HG03103 (cell line): ENCODE results near the gene GSAP.

ENCODE experiments used
- ATAC-seq: cut with Tn5 transposase; IDR thresholded peaks from one replicate; pipeline ENCODE4 v1.9.1; 2021; ENCODE audit warnings: low read depth; ENCODE audit not compliant: unreplicated experiment

The GSAP gene

GRCh38 chr7:77409005-77409738, 7.0 kb downstream of the GSAP start:
- ATAC-seq = no peak

- no peak for ATAC-seq
These were observed 8.2 kb downstream of the GSAP start for GRCh38 chr7:77407906-77408305.

GRCh38 chr7:77406421-77406820, 9.7 kb downstream of the GSAP start:
- ATAC-seq = no peak

GRCh38 chr7:77404641-77405040, 11.5 kb downstream of the GSAP start:
- no peak for ATAC-seq

GRCh38 chr7:77403957-77404356, 12.2 kb downstream of the GSAP start:
- ATAC-seq = no peak

- no peak for ATAC-seq
These were observed 13.3 kb downstream of the GSAP start for GRCh38 chr7:77402818-77403217.

- no peak for ATAC-seq
These were observed 15.1 kb downstream of the GSAP start for GRCh38 chr7:77401002-77401401.

- no peak for ATAC-seq
These were observed 16.3 kb downstream of the GSAP start for GRCh38 chr7:77399816-77400215.

GRCh38 chr7:77396894-77397547, 19.1 kb downstream of the GSAP start:
- no peak for ATAC-seq

- ATAC-seq = no peak
These were observed 20.5 kb downstream of the GSAP start for GRCh38 chr7:77395626-77396025.

GRCh38 chr7:77393954-77394353, 22.2 kb downstream of the GSAP start:
- no peak for ATAC-seq

- peak; percentile 92 for ATAC-seq
These were observed 22.9 kb downstream of the GSAP start for GRCh38 chr7:77393261-77393660.

GRCh38 chr7:77391230-77391629, 24.9 kb downstream of the GSAP start:
- ATAC-seq = peak; percentile 39

GRCh38 chr7:77388055-77388641, 28.0 kb downstream of the GSAP start:
- ATAC-seq = no peak

GRCh38 chr7:77386165-77386822, 29.9 kb downstream of the GSAP start:
- ATAC-seq = no peak

- ATAC-seq = no peak
These were observed 32.8 kb downstream of the GSAP start for GRCh38 chr7:77383333-77383740.

GRCh38 chr7:77382532-77382931, 33.6 kb downstream of the GSAP start:
- ATAC-seq = no peak

GRCh38 chr7:77378584-77378983, 37.6 kb downstream of the GSAP start:
- no peak for ATAC-seq

- ATAC-seq = no peak
These were observed 45.5 kb downstream of the GSAP start for GRCh38 chr7:77370606-77371005.

- ATAC-seq = no peak
These were observed 47.2 kb downstream of the GSAP start for GRCh38 chr7:77368974-77369373.

GRCh38 chr7:77367976-77368375, 48.2 kb downstream of the GSAP start:
- no peak for ATAC-seq
